C4-2B (cell line): ENCODE measurements around the gene TACR1.

Experiments
- ZFX ChIP-seq: fragments of 450-650 bp; IDR thresholded peaks from 2 replicates; pipeline ENCODE4 v1.6.1; 2017
- TF ChIP-seq, protein P1 (sequence below): fragments of 450-650 bp; conservative IDR thresholded peaks from 2 replicates; pipeline ENCODE4 v1.5.1; 2017; ENCODE audit warnings: mild to moderate bottlenecking

DNA sequence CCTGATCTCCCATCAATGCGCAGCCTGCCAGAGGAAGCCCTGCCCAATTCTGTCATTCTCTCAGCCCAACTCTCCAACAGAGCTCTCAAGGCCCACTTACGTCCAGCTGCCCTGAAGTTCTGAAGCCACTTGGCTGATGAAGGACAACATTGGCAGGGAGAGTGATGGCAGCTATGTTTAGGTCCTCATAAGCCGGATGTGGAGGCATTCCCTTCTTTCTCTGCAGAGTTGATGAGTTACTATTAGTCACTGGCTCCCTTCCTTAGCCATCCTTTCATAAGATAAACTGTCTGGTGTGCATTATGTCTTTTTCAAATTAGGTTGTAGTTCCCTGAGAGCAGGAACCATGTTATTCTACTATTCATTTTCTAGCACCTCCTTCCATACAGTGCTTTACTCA, 22.5 kb upstream of the TACR1 start:
- TF ChIP-seq, protein P1, sequence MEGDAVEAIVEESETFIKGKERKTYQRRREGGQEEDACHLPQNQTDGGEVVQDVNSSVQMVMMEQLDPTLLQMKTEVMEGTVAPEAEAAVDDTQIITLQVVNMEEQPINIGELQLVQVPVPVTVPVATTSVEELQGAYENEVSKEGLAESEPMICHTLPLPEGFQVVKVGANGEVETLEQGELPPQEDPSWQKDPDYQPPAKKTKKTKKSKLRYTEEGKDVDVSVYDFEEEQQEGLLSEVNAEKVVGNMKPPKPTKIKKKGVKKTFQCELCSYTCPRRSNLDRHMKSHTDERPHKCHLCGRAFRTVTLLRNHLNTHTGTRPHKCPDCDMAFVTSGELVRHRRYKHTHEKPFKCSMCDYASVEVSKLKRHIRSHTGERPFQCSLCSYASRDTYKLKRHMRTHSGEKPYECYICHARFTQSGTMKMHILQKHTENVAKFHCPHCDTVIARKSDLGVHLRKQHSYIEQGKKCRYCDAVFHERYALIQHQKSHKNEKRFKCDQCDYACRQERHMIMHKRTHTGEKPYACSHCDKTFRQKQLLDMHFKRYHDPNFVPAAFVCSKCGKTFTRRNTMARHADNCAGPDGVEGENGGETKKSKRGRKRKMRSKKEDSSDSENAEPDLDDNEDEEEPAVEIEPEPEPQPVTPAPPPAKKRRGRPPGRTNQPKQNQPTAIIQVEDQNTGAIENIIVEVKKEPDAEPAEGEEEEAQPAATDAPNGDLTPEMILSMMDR, result no peak
- TF ChIP-seq ZFX, result no peak
